HG03354 (cell line): ENCODE measurements around the gene MRPL10.

ENCODE experiments used
- ATAC-seq: cut with Tn5 transposase; IDR thresholded peaks from one replicate; pipeline ENCODE4 v1.9.1; 2021; ENCODE audit warnings: mild to moderate bottlenecking; ENCODE audit not compliant: unreplicated experiment, poor library complexity, severe bottlenecking

Gene MRPL10

GRCh38 chr17:47818002-47818695, 13.2 kb downstream of the MRPL10 start:
- ATAC-seq, result no peak

GRCh38 chr17:47816947-47817346, 14.4 kb downstream of the MRPL10 start:
- ATAC-seq, result no peak

GRCh38 chr17:47816111-47816735, 15.1 kb downstream of the MRPL10 start:
- no peak for ATAC-seq

- no peak for ATAC-seq
Measured at GRCh38 chr17:47815106-47815918, 16.0 kb downstream of the MRPL10 start.

GRCh38 chr17:47813512-47814031, 17.8 kb downstream of the MRPL10 start:
- no peak for ATAC-seq

GRCh38 chr17:47813077-47813476, 18.3 kb downstream of the MRPL10 start:
- ATAC-seq, result no peak

GRCh38 chr17:47812146-47812920, 19.0 kb downstream of the MRPL10 start:
- no peak for ATAC-seq

- ATAC-seq, result no peak
Measured at GRCh38 chr17:47811709-47812108, 19.6 kb downstream of the MRPL10 start.

GRCh38 chr17:47810901-47811635, 20.3 kb downstream of the MRPL10 start:
- ATAC-seq, result no peak

GRCh38 chr17:47810200-47810821, 21.0 kb downstream of the MRPL10 start:
- ATAC-seq, result no peak

GRCh38 chr17:47808830-47809480, 22.4 kb downstream of the MRPL10 start:
- no peak for ATAC-seq

GRCh38 chr17:47808036-47808829, 23.1 kb downstream of the MRPL10 start:
- ATAC-seq, result no peak

- no peak for ATAC-seq
Measured at GRCh38 chr17:47807421-47807820, 23.9 kb downstream of the MRPL10 start.

GRCh38 chr17:47806913-47807255, 24.5 kb downstream of the MRPL10 start:
- no peak for ATAC-seq

GRCh38 chr17:47806026-47806912, 25.1 kb downstream of the MRPL10 start:
- no peak for ATAC-seq

- ATAC-seq, result no peak
Measured at GRCh38 chr17:47804461-47804860, 26.9 kb downstream of the MRPL10 start.

GRCh38 chr17:47803751-47804150, 27.6 kb downstream of the MRPL10 start:
- no peak for ATAC-seq
